NCI-H2081 treated with DMSO at 0.1 percent for 48 hours (cell line): ENCODE results near the gene CXCR5.

Experiments used
- DNase-seq: peaks from one replicate; lab custom pipeline; 2025; lab: John Stamatoyannopoulos, UW

CXCR5 gene

DNA sequence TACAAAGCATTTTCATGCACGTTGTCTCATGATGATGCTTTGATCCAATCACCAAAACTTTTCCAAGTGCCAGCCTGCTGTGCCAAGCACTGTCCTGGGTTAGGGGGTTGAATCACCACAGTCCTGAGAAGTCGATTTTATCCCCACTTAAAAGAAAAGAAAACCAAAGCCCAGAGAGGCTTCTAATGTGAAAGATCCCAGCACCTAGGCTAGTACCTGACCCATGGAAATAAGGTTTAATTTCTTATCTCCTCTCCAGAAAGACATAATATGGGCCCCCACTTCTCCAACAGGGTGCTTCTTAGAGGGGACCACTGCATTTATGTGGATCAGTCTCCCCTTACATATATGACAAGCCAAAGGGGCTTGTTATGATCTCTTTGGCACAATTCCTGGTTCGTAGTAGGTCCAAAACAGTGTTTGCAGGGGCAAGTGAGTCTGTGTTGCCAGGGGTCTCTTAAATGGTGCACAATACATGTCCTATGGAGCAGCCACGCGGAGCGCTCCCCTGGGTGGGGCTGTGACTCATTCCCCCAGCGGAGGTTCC lies 43.9 kb downstream of the CXCR5 start:
- DNase-seq, result no peak

DNA sequence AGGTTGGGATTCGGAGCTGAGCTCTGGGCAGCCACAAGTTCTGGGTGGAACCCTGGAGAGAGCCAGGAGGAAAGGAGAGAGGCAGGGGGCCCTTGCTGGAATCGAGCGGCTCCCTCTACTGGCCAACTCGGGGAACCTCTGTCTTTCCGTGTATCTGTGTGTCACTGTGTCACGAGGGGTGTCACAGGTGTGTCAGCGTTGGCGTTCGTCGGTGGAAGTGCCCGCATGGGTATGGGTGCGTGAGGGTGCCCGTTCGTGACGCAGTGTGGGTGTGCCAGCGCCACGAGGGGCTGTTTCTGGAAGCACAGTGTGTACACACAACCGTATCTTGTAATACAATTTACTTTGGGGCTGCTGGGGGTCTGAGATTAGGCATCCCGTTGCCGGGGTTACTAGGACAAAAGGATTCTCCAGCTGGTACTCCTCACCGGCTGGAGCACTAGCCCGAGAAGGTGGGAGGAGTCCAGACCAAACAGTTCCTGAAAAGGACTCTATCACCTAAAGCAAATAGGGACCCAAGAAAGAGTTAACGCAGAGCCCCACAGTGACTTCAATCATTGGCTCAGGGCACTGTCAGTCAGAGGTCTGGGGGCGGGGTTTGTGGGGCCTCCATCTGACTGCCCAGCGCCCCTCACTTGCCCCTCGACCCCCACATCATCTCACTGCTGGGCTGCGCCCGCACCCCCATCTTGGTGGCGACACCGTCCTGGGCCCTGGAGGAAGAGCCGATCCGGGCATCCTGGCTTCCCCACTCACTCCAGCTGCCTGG lies 44.6 kb downstream of the CXCR5 start:
- DNase-seq, result peak; percentile 71

DNA sequence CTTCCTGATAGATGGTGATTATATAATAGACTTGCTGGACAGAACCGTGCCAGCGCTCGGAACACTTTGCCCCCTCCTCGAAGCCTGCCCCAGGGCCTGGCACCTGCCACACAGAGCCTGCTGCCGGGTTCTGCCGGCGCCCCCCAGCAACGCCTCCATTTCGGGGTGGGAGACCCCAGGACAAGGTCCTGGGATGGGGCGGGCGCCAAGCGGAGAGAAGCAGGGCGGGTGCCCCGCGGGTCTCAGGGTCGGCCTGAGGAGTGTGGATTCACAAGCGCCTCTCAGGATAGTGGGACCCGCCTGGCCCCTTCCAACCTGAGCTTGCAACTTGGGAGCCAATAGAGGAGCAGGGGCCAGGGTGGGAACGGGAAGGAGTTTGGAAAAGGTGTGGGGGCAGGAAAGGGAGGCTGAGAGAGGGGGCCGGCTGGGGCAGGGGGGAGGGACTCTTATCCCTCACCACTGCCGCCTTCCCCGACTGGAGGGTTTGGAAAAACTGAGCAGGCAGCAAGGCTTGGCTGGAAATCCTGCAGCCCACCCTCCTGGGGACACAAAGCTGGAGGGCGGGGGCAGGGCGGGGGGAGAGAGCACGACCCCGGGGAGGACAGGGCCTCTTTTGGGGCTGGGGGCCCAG lies 45.3 kb downstream of the CXCR5 start:
- DNase-seq, result no peak

DNA sequence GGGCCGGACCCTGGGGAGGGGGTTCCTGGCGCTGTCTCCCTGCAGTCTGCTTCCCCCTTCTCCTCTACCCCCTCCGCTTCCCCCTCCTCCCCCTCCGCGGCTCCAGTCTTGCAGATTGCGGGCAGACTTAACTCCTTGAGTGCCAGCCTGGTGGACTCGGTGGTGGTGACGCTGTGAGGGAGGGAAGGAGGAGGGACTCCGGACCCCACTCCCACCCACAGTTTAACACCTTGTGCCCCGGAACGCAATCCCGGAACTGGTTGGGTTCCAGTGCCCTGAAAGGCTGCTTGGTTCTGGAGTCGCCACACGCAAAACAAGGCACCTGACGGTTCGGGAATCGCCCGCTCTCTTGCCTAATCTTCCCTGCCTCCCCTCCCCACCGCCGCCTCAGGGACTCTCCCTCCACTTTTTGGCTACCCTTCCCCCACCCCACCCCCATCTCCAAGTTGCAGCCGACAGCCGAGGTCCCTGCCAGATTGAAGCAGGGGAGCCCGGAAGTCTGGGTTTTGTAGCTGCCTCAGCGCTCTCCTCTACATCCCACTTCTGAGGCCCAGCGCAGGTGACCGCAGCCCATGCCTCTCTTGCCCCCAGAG lies 45.9 kb downstream of the CXCR5 start:
- DNase-seq, result no peak

DNA sequence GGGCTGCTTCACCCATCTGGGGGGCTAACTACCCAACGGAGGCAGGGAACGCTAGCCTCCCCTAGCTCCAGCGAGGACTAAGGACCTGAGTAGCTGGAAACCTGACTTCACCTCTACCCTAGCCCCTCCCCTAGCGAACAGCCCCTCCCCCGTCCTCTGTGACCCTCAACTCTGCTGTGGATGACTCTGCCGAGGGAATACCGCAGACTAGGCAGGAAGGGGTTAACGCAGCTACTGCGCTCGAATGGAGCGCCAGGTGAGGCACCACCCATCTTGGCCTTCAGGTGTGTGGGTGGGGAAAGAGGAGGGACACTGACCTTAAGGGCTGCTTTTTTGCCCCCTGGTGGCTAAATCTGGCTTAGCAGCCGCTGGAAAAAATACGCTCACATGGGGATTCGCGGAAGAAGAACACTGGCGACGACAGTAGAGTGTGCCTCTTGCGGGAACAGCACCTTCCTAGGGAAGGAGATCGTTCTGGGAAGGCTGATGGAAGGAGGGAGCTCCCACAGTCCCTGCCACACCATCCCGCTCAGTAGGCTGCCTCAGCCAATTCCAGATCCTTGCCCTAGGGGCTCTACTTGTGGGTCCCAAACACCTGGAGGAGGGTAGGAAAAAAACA lies 46.5 kb downstream of the CXCR5 start:
- DNase-seq, result peak; percentile 74

DNA sequence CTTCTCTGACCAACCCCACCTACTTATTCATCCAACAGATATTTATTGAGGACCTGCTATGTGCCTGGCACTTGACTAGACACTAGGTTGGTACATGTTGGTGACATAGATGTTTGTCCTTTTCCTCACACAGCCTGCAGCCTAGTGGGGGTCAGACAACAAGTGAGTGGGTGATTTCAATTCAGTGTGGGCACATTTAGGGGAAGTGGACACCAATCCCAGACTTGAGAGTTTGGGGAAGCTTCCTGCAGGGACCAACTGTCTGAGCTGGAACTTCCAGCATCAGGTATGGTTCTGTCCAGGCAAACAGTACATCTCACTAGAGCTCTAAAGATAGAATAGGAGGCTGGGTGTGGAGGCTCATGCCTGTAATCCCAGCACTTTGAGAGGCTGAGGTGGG lies 47.9 kb downstream of the CXCR5 start:
- no peak for DNase-seq

DNA sequence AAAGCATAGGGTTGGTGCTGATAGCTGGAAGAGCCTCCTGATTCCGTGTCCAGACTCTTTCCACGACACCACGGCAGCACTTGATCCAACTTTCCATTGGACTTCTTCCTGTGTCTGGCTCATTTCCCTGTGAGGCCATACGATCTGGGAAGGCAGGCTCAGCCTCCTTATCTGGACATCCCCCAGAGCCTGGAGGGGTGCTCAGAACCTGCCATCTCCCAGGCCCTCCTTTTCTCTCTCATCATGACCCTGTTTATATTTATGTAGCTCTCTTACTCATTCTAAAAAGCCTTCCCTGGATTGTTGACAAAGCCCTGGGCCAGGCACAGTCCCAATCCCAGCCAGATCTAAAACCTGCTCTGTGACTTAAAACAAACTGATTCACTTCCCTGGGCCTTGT lies 49.8 kb downstream of the CXCR5 start:
- no peak for DNase-seq

DNA sequence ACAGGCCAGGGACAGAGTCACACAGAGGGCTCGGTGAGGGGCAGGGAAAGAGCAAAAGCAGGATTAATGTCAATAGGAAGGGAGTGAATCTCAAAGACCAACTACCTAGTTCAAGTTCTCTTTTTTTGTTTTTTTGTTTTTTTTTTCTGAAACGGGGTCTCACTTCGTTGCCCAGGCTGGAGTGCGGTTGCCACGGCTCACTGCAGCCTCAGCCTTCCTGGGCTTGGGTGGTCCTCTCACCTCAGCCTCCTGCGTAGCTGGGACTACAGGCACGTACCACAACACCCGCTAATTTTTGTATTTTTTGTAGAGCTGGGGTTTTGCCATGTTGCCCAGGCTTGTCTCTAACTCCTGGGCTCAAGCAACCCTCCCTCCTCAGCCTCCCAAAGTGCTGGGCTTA lies 51.7 kb downstream of the CXCR5 start:
- no peak for DNase-seq

DNA sequence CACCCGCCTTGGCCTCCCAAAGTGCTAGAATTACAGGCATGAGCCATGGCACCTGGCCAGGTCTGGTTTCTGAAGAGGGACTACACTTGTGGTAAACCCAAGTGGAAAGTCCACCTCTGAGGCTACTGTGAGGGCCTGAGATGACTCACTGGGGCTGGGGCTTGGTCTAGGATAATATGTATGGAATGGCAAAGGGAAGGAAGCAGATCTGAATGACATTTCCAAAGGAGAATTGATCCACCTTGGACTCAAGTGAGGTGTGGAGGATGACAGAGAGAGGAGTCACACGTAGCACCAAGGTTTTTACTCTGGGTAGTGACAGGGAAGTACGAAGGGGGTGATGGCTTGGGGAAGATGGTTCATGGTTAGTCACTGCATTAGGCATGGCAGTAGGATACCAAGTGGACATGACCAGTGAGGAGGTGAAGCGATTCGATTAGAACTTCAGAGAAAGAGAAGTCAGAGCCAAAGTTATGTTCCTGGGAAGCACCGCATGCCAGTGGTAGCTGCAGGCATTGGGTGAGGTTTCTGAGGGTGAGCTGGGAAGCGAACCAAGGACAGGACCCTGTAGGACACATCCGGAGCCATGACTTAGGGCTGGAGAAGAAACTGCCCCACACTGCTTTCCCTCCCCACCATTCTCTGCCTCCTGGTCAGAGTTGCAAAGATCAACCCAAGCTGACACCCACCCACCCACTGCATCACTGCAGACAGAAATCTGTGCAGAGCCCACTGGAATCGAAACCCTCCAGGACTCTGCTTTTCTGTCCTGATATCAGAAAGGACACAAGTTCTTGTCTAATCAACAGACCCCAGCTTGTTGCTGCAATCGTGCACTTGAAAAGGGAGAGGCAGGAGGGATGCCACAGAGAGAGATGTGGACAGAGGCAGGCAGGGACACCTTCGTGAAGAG lies 55.1 kb downstream of the CXCR5 start:
- no peak for DNase-seq

DNA sequence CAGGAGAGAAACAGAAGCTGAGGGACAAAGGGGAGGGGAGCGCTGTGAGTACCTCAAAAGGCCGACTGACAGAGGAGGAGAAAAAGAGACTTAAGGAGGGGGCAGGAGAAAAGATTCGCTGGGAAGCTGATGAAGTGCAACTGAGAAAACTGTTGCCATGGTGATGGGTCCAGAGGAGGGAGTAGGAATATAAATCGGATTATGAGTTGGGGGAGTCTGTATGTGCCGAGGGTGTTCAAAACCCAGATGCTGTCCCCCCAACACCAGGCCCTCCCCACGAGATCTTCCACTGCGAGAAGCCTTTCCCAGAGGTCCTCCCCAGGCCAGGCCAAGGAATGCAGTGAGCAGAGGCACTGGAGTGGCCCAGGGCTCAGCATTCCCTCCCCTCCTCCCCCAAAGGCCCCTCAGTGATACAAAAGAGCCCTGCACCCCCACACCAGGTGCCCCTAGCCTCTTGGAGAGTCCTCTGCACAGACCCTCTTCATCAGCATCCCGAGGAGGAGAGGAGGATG lies 55.8 kb downstream of the CXCR5 start:
- DNase-seq, result no peak

DNA sequence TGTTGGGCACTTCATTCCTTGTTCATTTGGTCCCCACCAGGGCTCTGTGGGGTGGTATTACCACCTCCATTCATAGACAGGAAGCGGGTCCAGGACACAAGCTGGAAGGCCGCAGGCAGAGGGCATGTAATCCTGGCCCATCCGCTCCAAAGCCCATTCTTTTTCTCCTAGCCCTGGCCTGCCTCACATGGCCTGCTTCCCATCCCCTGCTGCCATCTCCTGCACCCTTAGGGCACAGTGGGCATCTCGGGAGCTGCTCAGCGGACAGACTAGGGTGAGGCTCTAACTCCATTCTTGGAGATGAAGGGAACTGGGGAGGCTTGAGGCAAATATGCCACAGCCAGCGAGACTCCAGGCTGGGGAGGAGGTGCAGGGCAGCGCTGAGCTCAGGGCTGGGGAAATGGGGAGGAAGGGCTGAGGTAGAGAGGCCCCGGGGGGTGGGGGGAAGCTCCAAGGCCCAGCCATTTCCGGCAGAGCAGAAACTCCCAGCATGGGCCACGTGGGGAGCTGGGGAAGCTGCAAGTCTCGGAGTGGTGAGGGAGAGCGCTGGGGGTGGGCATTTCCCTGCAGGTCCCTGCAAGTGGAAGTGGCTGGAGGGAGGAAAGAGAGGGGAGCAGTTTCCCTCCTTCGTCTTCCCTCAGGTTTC lies 56.4 kb downstream of the CXCR5 start:
- DNase-seq, result no peak

DNA sequence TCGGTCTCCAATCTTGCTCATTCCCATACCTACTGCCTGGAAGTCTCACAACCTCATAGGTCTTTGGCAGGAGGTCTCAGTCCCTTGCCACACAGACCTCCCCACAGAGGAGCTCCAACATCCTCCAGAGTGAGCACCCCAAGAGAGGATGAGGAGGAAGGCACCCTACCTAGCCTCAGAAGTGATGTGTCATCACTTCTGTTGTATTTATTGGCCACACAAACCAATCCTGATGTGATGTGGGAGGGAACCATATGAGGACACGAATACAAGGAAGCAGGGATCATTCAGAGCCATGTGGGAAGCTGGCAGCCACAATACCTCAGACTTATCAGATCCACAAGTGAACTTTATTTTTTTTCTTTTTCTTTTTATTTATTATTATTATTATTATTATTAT lies 63.4 kb downstream of the CXCR5 start:
- no peak for DNase-seq
